SK-N-SH treated with all-trans-retinoic acid at 6 μM for 48 hours (cell line): ENCODE results near the gene NASP.

Source experiments
- ATAC-seq: fragments of 200-7000 bp; cut with Tn5 transposase; 3 replicates; pipeline ENCODE4 v1.9.1; 2020; ENCODE audit warnings: mild to moderate bottlenecking, moderate library complexity
- ARNTL ChIP-seq: fragments of 450-650 bp; formaldehyde crosslinking; IDR thresholded peaks from 2 replicates; pipeline ENCODE4 v1.5.0; 2020; ENCODE audit warnings: low read depth, mild to moderate bottlenecking, moderate library complexity, borderline replicate concordance
- BACH2 ChIP-seq: fragments of 250-450 bp; sonication (Bioruptor Pico); IDR thresholded peaks from 2 replicates; pipeline ENCODE4 v1.9.0; 2021; ENCODE audit warnings: mild to moderate bottlenecking, borderline replicate concordance
- CREB5 ChIP-seq: fragments of 250-450 bp; sonication (Bioruptor Pico); IDR thresholded peaks from 2 replicates; pipeline ENCODE4 v1.5.1; 2020; ENCODE audit warnings: low read depth, mild to moderate bottlenecking, moderate library complexity
- CSRNP3 ChIP-seq: fragments of 250-450 bp; sonication (Bioruptor Pico); IDR thresholded peaks from 2 replicates; pipeline ENCODE4 v1.5.1; 2021; ENCODE audit warnings: mild to moderate bottlenecking, moderate library complexity
- ESRRG ChIP-seq: fragments of 250-450 bp; sonication (Bioruptor Pico); IDR thresholded peaks from 2 replicates; pipeline ENCODE4 v1.6.1; 2021; ENCODE audit warnings: mild to moderate bottlenecking
- GLIS3 ChIP-seq: fragments of 250-450 bp; sonication (Bioruptor Pico); IDR thresholded peaks from 2 replicates; pipeline ENCODE4 v1.5.0; 2020; ENCODE audit warnings: mild to moderate bottlenecking, moderate library complexity
- ISL1 ChIP-seq: fragments of 250-450 bp; sonication (Bioruptor Pico); IDR thresholded peaks from 2 replicates; pipeline ENCODE4 v2.1.2; 2022; ENCODE audit warnings: mild to moderate bottlenecking, moderate library complexity
- OSR1 ChIP-seq: fragments of 250-450 bp; sonication (Bioruptor Pico); IDR thresholded peaks from 2 replicates; pipeline ENCODE4 v1.8.0; 2022; ENCODE audit warnings: moderate library complexity, mild to moderate bottlenecking, inconsistent platforms
- PATZ1 ChIP-seq: fragments of 250-450 bp; sonication (Bioruptor Pico); IDR thresholded peaks from 2 replicates; pipeline ENCODE4 v1.8.0; 2020; ENCODE audit warnings: mild to moderate bottlenecking, moderate library complexity, borderline replicate concordance
- POU6F1 ChIP-seq: fragments of 250-450 bp; sonication (Bioruptor Pico); IDR thresholded peaks from 2 replicates; pipeline ENCODE4 v1.8.0; 2021; ENCODE audit warnings: low read depth, mild to moderate bottlenecking, moderate library complexity, borderline replicate concordance
- RARB ChIP-seq: fragments of 250-450 bp; sonication (Bioruptor Pico); IDR thresholded peaks from 2 replicates; pipeline ENCODE4 v1.8.0; 2021; ENCODE audit warnings: mild to moderate bottlenecking, moderate library complexity
- SNAI2 ChIP-seq: fragments of 250-450 bp; sonication (Bioruptor Pico); IDR thresholded peaks from 2 replicates; pipeline ENCODE4 v1.5.0; 2020; ENCODE audit warnings: mild to moderate bottlenecking, moderate library complexity
- ZC3H10 ChIP-seq: fragments of 250-450 bp; sonication (Bioruptor Pico); IDR thresholded peaks from 2 replicates; pipeline ENCODE4 v1.5.1; 2021; ENCODE audit warnings: mild to moderate bottlenecking, moderate library complexity
- ZFP3 ChIP-seq: fragments of 250-450 bp; sonication (Bioruptor Pico); IDR thresholded peaks from 2 replicates; pipeline ENCODE4 v1.5.0; 2020; ENCODE audit warnings: mild to moderate bottlenecking, moderate library complexity
- ZFP30 ChIP-seq: fragments of 450-650 bp; formaldehyde crosslinking; IDR thresholded peaks from 2 replicates; pipeline ENCODE4 v1.5.0; 2022; ENCODE audit warnings: mild to moderate bottlenecking, moderate library complexity
- ZNF565 ChIP-seq: fragments of 450-650 bp; formaldehyde crosslinking; conservative IDR thresholded peaks from 2 replicates; pipeline ENCODE4 v1.5.0; 2020; ENCODE audit warnings: low read depth, mild to moderate bottlenecking, moderate library complexity
- ZNF70 ChIP-seq: fragments of 450-650 bp; formaldehyde crosslinking; IDR thresholded peaks from 2 replicates; pipeline ENCODE4 v1.5.0; 2020; ENCODE audit warnings: mild to moderate bottlenecking, moderate library complexity
- ZNF8 ChIP-seq: fragments of 450-650 bp; formaldehyde crosslinking; IDR thresholded peaks from 2 replicates; pipeline ENCODE4 v1.5.0; 2020; ENCODE audit warnings: mild to moderate bottlenecking, moderate library complexity

Gene NASP

GRCh38 chr1:45667321-45668111 lies 83.7 kb downstream of the NASP start:
- no peak for TF ChIP-seq ARNTL (CRISPR knock-in tag)
- TF ChIP-seq ZFP30 (CRISPR knock-in tag), result no peak
- TF ChIP-seq ZFP3 (CRISPR knock-in tag), result no peak
- no peak for TF ChIP-seq BACH2 (CRISPR knock-in tag)
- TF ChIP-seq ZC3H10, result no peak
- TF ChIP-seq ESRRG (CRISPR knock-in tag), result no peak
- no peak for TF ChIP-seq ZNF565 (CRISPR knock-in tag)
- TF ChIP-seq ISL1 (CRISPR knock-in tag), result no peak
- no peak for TF ChIP-seq GLIS3 (CRISPR knock-in tag)
- TF ChIP-seq POU6F1 (CRISPR knock-in tag), result no peak
- no peak for TF ChIP-seq ZNF8 (CRISPR knock-in tag)
- no peak for TF ChIP-seq CSRNP3 (CRISPR knock-in tag)
- TF ChIP-seq ZNF70, result no peak
- TF ChIP-seq OSR1 (CRISPR knock-in tag), result no peak
- TF ChIP-seq SNAI2 (CRISPR knock-in tag), result no peak
- no peak for TF ChIP-seq PATZ1
- no peak for TF ChIP-seq CREB5
- TF ChIP-seq RARB (CRISPR knock-in tag), result no peak
- no peak for ATAC-seq
